ENCODE measurements around the gene AWAT1. TPM values are rescaled to one million over a fixed set of nuclear protein-coding genes. Genes with fewer than 3 reads are reported as not detected.

The AWAT1 gene
- total and polyA plus RNA-seq, 3 donors from 2014 or later, result not detected

- WGBS, 2 donors, result 93 to 100% methylated on average over 3 of the region's 3 CpGs
- intact Hi-C loops (cut with DNase I; ENCODE audit: low total_unique reads), result no loop called here
- no peaks in the 10 kb centered on the region for H3K27me3 ChIP-seq
- no peak for DNase-seq
- H3K36me3 ChIP-seq (ENCODE audit: low read depth, missing control alignments), result no peaks in the 10 kb centered on the region
- TF ChIP-seq CTCF (IDR thresholded peaks at IDR 0.05), result no peak
- TF ChIP-seq POLR2A (IDR thresholded peaks at IDR 0.05), result no peak
- no peak overlapping the region for H3K27ac ChIP-seq
- H3K4me3 ChIP-seq, result no peak overlapping the region
- H3K9me3 ChIP-seq, result no peaks in the 10 kb centered on the region
- no peaks in the 10 kb centered on the region for H3K4me1 ChIP-seq
Observed at GRCh38 chrX:70253377-70254062, 19.1 kb downstream of the AWAT1 start.

GRCh38 chrX:70254063-70254400 is 19.6 kb downstream of the AWAT1 start:
- H3K27me3 ChIP-seq, result no peaks in the 10 kb centered on the region
- no peak overlapping the region for H3K4me3 ChIP-seq
- intact Hi-C loops (cut with DNase I; ENCODE audit: low total_unique reads), result no loop called here
- H3K4me1 ChIP-seq, result no peaks in the 10 kb centered on the region
- 79 to 80% methylated on average over 1 of the region's 1 CpG for WGBS, 2 donors
- TF ChIP-seq POLR2A (IDR thresholded peaks at IDR 0.05), result no peak
- H3K36me3 ChIP-seq (ENCODE audit: low read depth, missing control alignments), result no peaks in the 10 kb centered on the region
- DNase-seq, result no peak
- H3K27ac ChIP-seq, result no peak overlapping the region
- H3K9me3 ChIP-seq, result no peaks in the 10 kb centered on the region

GRCh38 chrX:70254909-70255308 is 20.5 kb downstream of the AWAT1 start:
- Histone ChIP-seq H3K27me3 (no peaks in the 10 kb centered on the region), H3K4me3 (no peak overlapping the region), H3K36me3 (ENCODE audit: low read depth, missing control alignments) (no peaks in the 10 kb centered on the region), H3K9me3 (no peaks in the 10 kb centered on the region), H3K27ac (no peak overlapping the region), H3K4me1 (no peaks in the 10 kb centered on the region)
- WGBS, 2 donors, result 97 to 100% methylated on average over 1 to 3 of the region's 3 CpGs
- TF ChIP-seq CTCF (IDR thresholded peaks at IDR 0.05) (no peak), POLR2A (IDR thresholded peaks at IDR 0.05) (no peak)
- intact Hi-C loops (cut with DNase I; ENCODE audit: low total_unique reads), result no loop called here
- no peak for DNase-seq

GRCh38 chrX:70255452-70255851 is 21.0 kb downstream of the AWAT1 start:
- Histone ChIP-seq H3K36me3 (ENCODE audit: low read depth, missing control alignments) (no peaks in the 10 kb centered on the region), H3K4me3 (no peak overlapping the region), H3K9me3 (no peaks in the 10 kb centered on the region), H3K27ac (no peak overlapping the region), H3K27me3 (no peaks in the 10 kb centered on the region), H3K4me1 (no peaks in the 10 kb centered on the region)
- WGBS, 2 donors, result 82 to 100% methylated on average over 2 of the region's 2 CpGs
- no peak for DNase-seq
- intact Hi-C loops (cut with DNase I; ENCODE audit: low total_unique reads), result no loop called here
- TF ChIP-seq POLR2A (IDR thresholded peaks at IDR 0.05), result no peak
- no peak for TF ChIP-seq CTCF (IDR thresholded peaks at IDR 0.05)

- WGBS, 2 donors, result 86 to 100% methylated on average over 3 to 5 of the region's 5 CpGs
Observed at GRCh38 chrX:70257423-70258288, 23.2 kb downstream of the AWAT1 start.

More at GRCh38 chrX:70257423-70258288, 23.2 kb downstream of the AWAT1 start:
- no peaks in the 10 kb centered on the region for H3K9me3 ChIP-seq
- DNase-seq, result no peak
- no peaks in the 10 kb centered on the region for H3K4me1 ChIP-seq
- H3K27me3 ChIP-seq, result no peaks in the 10 kb centered on the region
- no peak overlapping the region for H3K4me3 ChIP-seq
- no peaks in the 10 kb centered on the region for H3K36me3 ChIP-seq (ENCODE audit: low read depth, missing control alignments)
- H3K27ac ChIP-seq, result no peak overlapping the region
- no peak for TF ChIP-seq CTCF (IDR thresholded peaks at IDR 0.05)
- TF ChIP-seq POLR2A (IDR thresholded peaks at IDR 0.05), result no peak
- intact Hi-C loops (cut with DNase I; ENCODE audit: low total_unique reads), result no loop called here
